ENCODE measurements around the gene ERBB4. TPM values are rescaled to one million over a fixed set of nuclear protein-coding genes. Genes with fewer than 3 reads are reported as not detected.

The ERBB4 gene
- total RNA-seq, 4 donors from 2014 or later: 1.6 to 5.7 (median 3.5) TPM

- no peak for TF ChIP-seq CTCF (IDR thresholded peaks at IDR 0.05 in 4 of 5, conservative IDR thresholded peaks at IDR 0.05 in 1 of 5)
- TF ChIP-seq POLR2A (IDR thresholded peaks at IDR 0.05): no peak
- H3K27me3 ChIP-seq: no peaks in the 10 kb centered on the region
- no peaks in the 10 kb centered on the region for H3K9me3 ChIP-seq
- in situ Hi-C loops (cut with MboI; ENCODE audit: low sequenced_read_pairs in 4 of 4) (no loop called here), intact Hi-C loops (cut with DNase I; ENCODE audit: low total_unique reads) (no loop called here)
- H3K4me1 ChIP-seq: no peaks in the 10 kb centered on the region
- H3K27ac ChIP-seq: no peak overlapping the region
- ATAC-seq: no peak
- H3K36me3 ChIP-seq: no peaks in the 10 kb centered on the region
- H3K4me3 ChIP-seq: no peak overlapping the region
- no peak for DNase-seq
Measured at GRCh38 chr2:212282671-212283261, 255.8 kb downstream of the ERBB4 start.

- peaks cover 3 to 7% of the 10 kb centered on the region in 2 donors for H3K4me1 ChIP-seq
- H3K27ac ChIP-seq: no peak overlapping the region
- no peaks in the 10 kb centered on the region for H3K36me3 ChIP-seq
- ATAC-seq: no peak
- no peak overlapping the region for H3K4me3 ChIP-seq
- no peak for TF ChIP-seq POLR2A (IDR thresholded peaks at IDR 0.05)
- no peak for TF ChIP-seq CTCF (IDR thresholded peaks at IDR 0.05 in 4 of 5, conservative IDR thresholded peaks at IDR 0.05 in 1 of 5)
- no peaks in the 10 kb centered on the region for H3K9me3 ChIP-seq
- no peaks in the 10 kb centered on the region for H3K27me3 ChIP-seq
- in situ Hi-C loops (cut with MboI; ENCODE audit: low sequenced_read_pairs in 4 of 4) (no loop called here), intact Hi-C loops (cut with DNase I; ENCODE audit: low total_unique reads) (no loop called here)
- no peak for DNase-seq
Measured at GRCh38 chr2:212276813-212277212, 261.8 kb downstream of the ERBB4 start.

- intact Hi-C loops (cut with DNase I; ENCODE audit: low total_unique reads): no loop called here
- no peak for ATAC-seq
- no peaks in the 10 kb centered on the region for H3K9me3 ChIP-seq
Measured at GRCh38 chr2:212274215-212274614, 264.4 kb downstream of the ERBB4 start.

GRCh38 chr2:212271583-212271982, 267.0 kb downstream of the ERBB4 start:
- ATAC-seq (no peak), DNase-seq (no peak)
- no peak overlapping the region for H3K27ac ChIP-seq
- peaks cover 8 to 11% of the 10 kb centered on the region in 2 donors for H3K4me1 ChIP-seq
- no peaks in the 10 kb centered on the region for H3K9me3 ChIP-seq
- intact Hi-C loops (cut with DNase I; ENCODE audit: low total_unique reads) (no loop called here), in situ Hi-C loops (cut with MboI; ENCODE audit: low sequenced_read_pairs in 4 of 4) (no loop called here)
- TF ChIP-seq POLR2A (IDR thresholded peaks at IDR 0.05): no peak
- TF ChIP-seq CTCF (IDR thresholded peaks at IDR 0.05 in 4 of 5, conservative IDR thresholded peaks at IDR 0.05 in 1 of 5): no peak
- H3K27me3 ChIP-seq: no peaks in the 10 kb centered on the region
- H3K4me3 ChIP-seq: no peak overlapping the region
- no peaks in the 10 kb centered on the region for H3K36me3 ChIP-seq

More at GRCh38 chr2:212274215-212274614, 264.4 kb downstream of the ERBB4 start:
- no peak for TF ChIP-seq POLR2A (IDR thresholded peaks at IDR 0.05)
- TF ChIP-seq CTCF (IDR thresholded peaks at IDR 0.05 in 4 of 5, conservative IDR thresholded peaks at IDR 0.05 in 1 of 5): no peak
- in situ Hi-C loops (cut with MboI; ENCODE audit: low sequenced_read_pairs in 4 of 4): no loop called here
- H3K4me3 ChIP-seq: no peak overlapping the region
- no peak for DNase-seq
- H3K36me3 ChIP-seq: no peaks in the 10 kb centered on the region
- no peak overlapping the region for H3K27ac ChIP-seq
- peaks cover 8 to 11% of the 10 kb centered on the region in 2 donors for H3K4me1 ChIP-seq
- H3K27me3 ChIP-seq: no peaks in the 10 kb centered on the region

- Histone ChIP-seq H3K27ac (no peak overlapping the region), H3K9me3 (no peaks in the 10 kb centered on the region), H3K4me3 (no peak overlapping the region), H3K36me3 (no peaks in the 10 kb centered on the region), H3K4me1 (peaks cover 8 to 15% of the 10 kb centered on the region in 2 donors), H3K27me3 (no peaks in the 10 kb centered on the region)
- ATAC-seq (no peak), DNase-seq (no peak)
- TF ChIP-seq POLR2A (IDR thresholded peaks at IDR 0.05): no peak
- in situ Hi-C loops (cut with MboI; ENCODE audit: low sequenced_read_pairs in 4 of 4) (no loop called here), intact Hi-C loops (cut with DNase I; ENCODE audit: low total_unique reads) (no loop called here)
Measured at GRCh38 chr2:212269005-212269404, 269.6 kb downstream of the ERBB4 start.

Data from gastrocnemius medialis (tissue), 4 donors.